ENCODE measurements around the gene SLC7A14.

SLC7A14 gene

GRCh38 chr3:170496026-170496867 lies 89.6 kb downstream of the SLC7A14 start:
- DNase-seq, result no peak

GRCh38 chr3:170494766-170495165 lies 91.1 kb downstream of the SLC7A14 start:
- no peak for DNase-seq

- peak; percentile 42 for DNase-seq
These were observed 92.1 kb downstream of the SLC7A14 start for GRCh38 chr3:170493712-170494182.

GRCh38 chr3:170491901-170492300 lies 94.0 kb downstream of the SLC7A14 start:
- DNase-seq, result no peak

GRCh38 chr3:170490828-170491560 lies 94.9 kb downstream of the SLC7A14 start:
- DNase-seq, result no peak

GRCh38 chr3:170488802-170489201 lies 97.1 kb downstream of the SLC7A14 start:
- DNase-seq, result peak; percentile 61

GRCh38 chr3:170487031-170487430 lies 98.8 kb downstream of the SLC7A14 start:
- DNase-seq, result no peak

GRCh38 chr3:170486398-170486797 lies 99.5 kb downstream of the SLC7A14 start:
- DNase-seq, result no peak

GRCh38 chr3:170485696-170486095 lies 100.2 kb downstream of the SLC7A14 start:
- no peak for DNase-seq

GRCh38 chr3:170485294-170485693 lies 100.6 kb downstream of the SLC7A14 start:
- no peak for DNase-seq

- DNase-seq, result no peak
These were observed 101.0 kb downstream of the SLC7A14 start for GRCh38 chr3:170484869-170485268.

GRCh38 chr3:170483485-170484262 lies 102.2 kb downstream of the SLC7A14 start:
- no peak for DNase-seq

GRCh38 chr3:170482199-170482598 lies 103.7 kb downstream of the SLC7A14 start:
- no peak for DNase-seq

GRCh38 chr3:170480111-170480510 lies 105.8 kb downstream of the SLC7A14 start:
- no peak for DNase-seq

GRCh38 chr3:170477395-170477794 lies 108.5 kb downstream of the SLC7A14 start:
- no peak for DNase-seq

- DNase-seq, result peak; percentile 36
These were observed 109.6 kb downstream of the SLC7A14 start for GRCh38 chr3:170476291-170476690.

GRCh38 chr3:170475092-170475685 lies 110.7 kb downstream of the SLC7A14 start:
- no peak for DNase-seq

- no peak for DNase-seq
These were observed 112.5 kb downstream of the SLC7A14 start for GRCh38 chr3:170473358-170473757.

GRCh38 chr3:170471149-170471548 lies 114.7 kb downstream of the SLC7A14 start:
- no peak for DNase-seq

GRCh38 chr3:170470063-170471016 lies 115.5 kb downstream of the SLC7A14 start:
- no peak for DNase-seq

Measured in EL (cell line).